RWPE2 (cell line): Measurements from ENCODE around the gene PITPNB.

ENCODE experiments used
- ATAC-seq: fragments of 200-7000 bp; cut with Tn5 transposase; 3 replicates; pipeline ENCODE4 v1.9.1; 2021; ENCODE audit warnings: low read depth
- DNase-seq: peaks from one replicate; pipeline ENCODE4 v3.0.0-alpha.2; 2020; ENCODE audit warnings: low spot score
- H3K27ac ChIP-seq: fragments of 450-650 bp; 2 replicates; pipeline ENCODE4 v1.5.1; 2017; ENCODE audit warnings: mild to moderate bottlenecking; ENCODE audit not compliant: poor library complexity, severe bottlenecking
- H3K27me3 ChIP-seq: fragments of 250-450 bp; sonication (Bioruptor Pico); 2 replicates; pipeline ENCODE4 v1.5.1; 2021; ENCODE audit warnings: mild to moderate bottlenecking, moderate library complexity; ENCODE audit not compliant: insufficient read depth, poor library complexity, severe bottlenecking
- H3K36me3 ChIP-seq: fragments of 250-450 bp; sonication (Bioruptor Pico); 2 replicates; pipeline ENCODE4 v1.5.1; 2020; ENCODE audit warnings: low read depth, mild to moderate bottlenecking, moderate library complexity
- H3K4me1 ChIP-seq: fragments of 250-450 bp; sonication (Bioruptor Pico); 2 replicates; pipeline ENCODE4 v1.5.1; 2021; ENCODE audit warnings: mild to moderate bottlenecking, moderate library complexity; ENCODE audit not compliant: insufficient read depth, poor library complexity, severe bottlenecking
- H3K4me3 ChIP-seq: fragments of 250-450 bp; sonication (Bioruptor Pico); 2 replicates; pipeline ENCODE4 v1.5.1; 2021; ENCODE audit warnings: mild to moderate bottlenecking, moderate library complexity; ENCODE audit not compliant: severe bottlenecking
- H3K9me3 ChIP-seq: fragments of 250-450 bp; sonication (Bioruptor Pico); 2 replicates; pipeline ENCODE4 v1.5.1; 2021; ENCODE audit warnings: mild to moderate bottlenecking, moderate library complexity; ENCODE audit not compliant: severe bottlenecking
- CTCF ChIP-seq: fragments of 450-650 bp; IDR thresholded peaks from one replicate; pipeline ENCODE4 v1.5.1; 2017; ENCODE audit warnings: mild to moderate bottlenecking, moderate library complexity; ENCODE audit not compliant: poor library complexity, severe bottlenecking

The PITPNB gene

GRCh38 chr22:27842201-27842600, 76.9 kb downstream of the PITPNB start:
- Histone ChIP-seq H3K4me3 (no peak overlapping the region), H3K9me3 (no peaks in the 10 kb centered on the region), H3K4me1 (no peaks in the 10 kb centered on the region), H3K27ac (no peak overlapping the region), H3K27me3 (no peaks in the 10 kb centered on the region), H3K36me3 (no peaks in the 10 kb centered on the region)
- ATAC-seq (no peak), DNase-seq (no peak)
- TF ChIP-seq CTCF: no peak

- ATAC-seq (no peak), DNase-seq (no peak)
- Histone ChIP-seq H3K4me1 (no peaks in the 10 kb centered on the region), H3K27ac (no peak overlapping the region), H3K27me3 (no peaks in the 10 kb centered on the region), H3K36me3 (no peaks in the 10 kb centered on the region), H3K9me3 (no peaks in the 10 kb centered on the region), H3K4me3 (no peak overlapping the region)
- no peak for TF ChIP-seq CTCF
Measured at GRCh38 chr22:27840436-27840835, 78.6 kb downstream of the PITPNB start.

GRCh38 chr22:27839057-27839660, 79.9 kb downstream of the PITPNB start:
- no peak for DNase-seq
- Histone ChIP-seq H3K36me3 (no peaks in the 10 kb centered on the region), H3K9me3 (no peaks in the 10 kb centered on the region), H3K4me3 (no peak overlapping the region), H3K4me1 (no peaks in the 10 kb centered on the region), H3K27me3 (no peaks in the 10 kb centered on the region), H3K27ac (no peak overlapping the region)
- TF ChIP-seq CTCF: no peak
- no peak for ATAC-seq

GRCh38 chr22:27836181-27836580, 82.9 kb downstream of the PITPNB start:
- no peak for ATAC-seq
- TF ChIP-seq CTCF: no peak

GRCh38 chr22:27835446-27835845, 83.6 kb downstream of the PITPNB start:
- DNase-seq (no peak), ATAC-seq (peak; percentile 15; the same call in 1 of the 3 replicates)
- Histone ChIP-seq H3K36me3 (no peaks in the 10 kb centered on the region), H3K27ac (no peak overlapping the region), H3K4me1 (no peaks in the 10 kb centered on the region), H3K4me3 (no peak overlapping the region), H3K27me3 (no peaks in the 10 kb centered on the region), H3K9me3 (no peaks in the 10 kb centered on the region)
- no peak for TF ChIP-seq CTCF

More at GRCh38 chr22:27836181-27836580, 82.9 kb downstream of the PITPNB start:
- no peaks in the 10 kb centered on the region for H3K4me1 ChIP-seq
- no peaks in the 10 kb centered on the region for H3K36me3 ChIP-seq
- no peaks in the 10 kb centered on the region for H3K27me3 ChIP-seq
- no peak overlapping the region for H3K4me3 ChIP-seq
- no peak overlapping the region for H3K27ac ChIP-seq
- no peak for DNase-seq
- H3K9me3 ChIP-seq: no peaks in the 10 kb centered on the region
